Activated T-helper 2 cell treated with anti-CD3 and anti-CD28 coated beads, Interferon-gamma antibody, Interleukin-2, Interleukin-4, amounts not matched to agents 10 μg/mL and 5 μg/mL and 100 μg/mL, durations not matched to agents 14 hours and 24 hours and 36 hours (primary cell): ENCODE results near the gene SLC9A7. TPM values are rescaled to one million over a fixed set of nuclear protein-coding genes. Genes with fewer than 3 reads are reported as not detected.

Source experiments
- DNase-seq: peaks from one replicate; pipeline ENCODE4 v3.0.0; 2021; ENCODE audit warnings: low spot score
- H3K27ac Mint-ChIP-seq: one replicate; pipeline ENCODE4 v1.8.0; 2021; ENCODE audit warnings: mixed read lengths
- H3K27me3 Mint-ChIP-seq: one replicate; pipeline ENCODE4 v1.8.0; 2021; ENCODE audit warnings: low read depth, mixed read lengths
- H3K36me3 Mint-ChIP-seq: one replicate; pipeline ENCODE4 v1.8.0; 2021; ENCODE audit warnings: low read depth, mixed read lengths
- H3K4me1 Mint-ChIP-seq: one replicate; pipeline ENCODE4 v1.8.0; 2021; ENCODE audit warnings: low read depth, mixed read lengths
- H3K4me3 Mint-ChIP-seq: one replicate; pipeline ENCODE4 v1.8.0; 2021; ENCODE audit warnings: low read depth, mild to moderate bottlenecking, moderate library complexity, mixed read lengths
- H3K9me3 Mint-ChIP-seq: one replicate; pipeline ENCODE4 v1.8.0; 2021; ENCODE audit warnings: mixed read lengths
- intact Hi-C: fragments of 100-400 bp; cut with micrococcal nuclease; formaldehyde crosslinking; loops from one replicate; pipeline ENCODE4 v1.15.1; 2023
- total RNA-seq: library from RNA; stranded (reverse); gene quantifications from 2 replicates; pipeline ENCODE4 v1.2.3, GENCODE V29; 2022

SLC9A7 gene
- total RNA-seq, 1 donor from 2014 or later, result 42.5 TPM

DNA sequence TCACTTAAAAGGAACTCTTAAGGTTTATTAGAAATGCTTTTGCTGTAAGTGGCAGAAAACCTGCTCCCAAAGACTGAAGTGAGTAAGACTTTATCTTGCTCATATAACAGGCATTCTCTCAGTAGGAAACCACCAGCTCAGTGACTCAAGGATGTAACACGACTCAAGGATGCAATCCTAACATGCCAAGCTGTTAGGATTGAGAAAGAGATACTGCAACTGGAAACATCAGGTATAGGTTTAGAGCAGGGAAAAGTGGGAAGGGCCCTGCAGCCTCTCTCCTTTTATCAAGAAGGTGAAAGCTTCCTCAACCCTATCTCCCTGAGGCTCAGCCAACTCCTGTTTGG, 11.9 kb upstream of the SLC9A7 start:
- Mint-ChIP-seq H3K4me3 (no peak overlapping the region), H3K4me1 (no peaks in the 10 kb centered on the region), H3K27me3 (peaks cover 4% of the 10 kb centered on the region), H3K27ac (no peak overlapping the region), H3K9me3 (peaks cover 3% of the 10 kb centered on the region), H3K36me3 (no peaks in the 10 kb centered on the region)
- intact Hi-C loops, result no loop called here
- no peak for DNase-seq

DNA sequence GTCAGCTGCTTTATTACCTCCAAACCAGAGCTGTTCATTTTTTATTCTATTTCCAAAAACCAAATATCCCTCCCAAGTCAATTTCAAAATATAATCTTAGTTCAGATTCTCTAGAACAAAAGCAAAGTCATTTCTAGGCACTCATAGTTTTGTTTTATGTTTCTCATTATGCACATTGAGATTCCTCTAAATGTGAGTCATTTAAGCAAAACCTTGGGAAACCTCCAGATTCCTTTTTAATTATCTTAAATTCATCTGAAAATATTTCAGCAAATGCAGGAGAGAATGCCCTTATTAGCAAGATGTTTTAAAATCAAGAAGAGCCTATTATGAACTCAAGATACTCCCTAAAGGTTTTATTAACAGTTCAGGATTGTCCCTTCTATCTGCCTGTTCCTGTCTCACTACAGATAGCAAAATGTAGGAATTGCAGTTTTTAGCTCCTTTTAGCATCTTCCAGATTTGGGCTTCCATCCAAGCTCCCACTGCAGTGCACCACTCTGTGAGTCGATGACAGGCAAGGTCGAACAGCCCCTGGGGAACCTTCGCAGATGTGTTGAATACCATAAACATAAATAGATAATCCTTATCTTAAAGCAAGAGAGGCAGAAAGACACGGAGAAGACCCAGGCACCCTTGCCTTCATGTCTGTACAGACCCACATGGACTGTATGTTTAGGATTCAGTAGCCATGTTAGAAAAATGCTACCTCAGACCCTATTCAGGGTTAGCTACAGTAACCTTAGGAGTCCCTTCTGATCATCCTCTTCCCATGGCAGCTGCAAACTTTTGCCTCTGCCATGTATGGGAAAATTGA, 11.3 kb upstream of the SLC9A7 start:
- H3K27me3 Mint-ChIP-seq, result peaks cover 4% of the 10 kb centered on the region
- no peak for DNase-seq
- H3K9me3 Mint-ChIP-seq, result peaks cover 3% of the 10 kb centered on the region
- H3K4me1 Mint-ChIP-seq, result no peaks in the 10 kb centered on the region
- H3K4me3 Mint-ChIP-seq, result no peak overlapping the region
- intact Hi-C loops, result no loop called here
- no peak overlapping the region for H3K27ac Mint-ChIP-seq
- H3K36me3 Mint-ChIP-seq, result no peaks in the 10 kb centered on the region

DNA sequence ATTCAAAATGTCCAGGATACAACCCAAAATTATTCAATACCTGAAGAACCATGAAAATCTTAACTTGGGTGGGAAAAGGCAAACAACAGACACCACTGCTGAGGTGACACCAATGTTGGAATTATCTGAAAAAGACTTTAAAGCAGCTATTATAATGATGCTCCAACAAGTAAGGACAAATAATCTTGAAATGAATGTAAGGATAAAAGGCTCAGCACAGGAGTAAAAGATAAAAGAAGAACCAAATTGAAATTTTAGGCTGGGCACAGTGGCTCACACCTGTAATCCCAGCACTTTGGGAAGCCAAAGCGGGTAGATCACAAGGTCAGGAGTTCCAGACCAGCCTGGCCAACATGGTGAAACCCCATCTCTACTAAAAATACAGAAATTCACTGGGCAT, 4.0 kb upstream of the SLC9A7 start:
- peaks cover 4% of the 10 kb centered on the region for H3K36me3 Mint-ChIP-seq

DNA sequence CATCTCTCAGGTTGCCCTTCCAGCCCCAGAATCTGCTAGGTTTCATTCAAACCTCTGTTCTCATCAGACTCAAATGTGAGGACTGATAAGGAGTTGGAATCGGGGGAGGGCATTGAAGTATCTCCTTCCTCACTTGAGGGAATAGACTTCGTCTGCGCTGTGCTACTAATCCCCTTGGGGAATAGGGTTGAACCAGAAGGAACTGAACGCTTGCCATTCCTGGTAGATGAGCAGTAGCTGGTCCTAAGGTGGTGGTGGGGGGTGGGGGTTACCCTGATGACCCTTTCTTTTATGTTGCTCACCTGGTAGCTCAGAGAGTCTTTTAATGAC, 692 bp upstream of the SLC9A7 start:
- H3K36me3 Mint-ChIP-seq, result peaks cover 20% of the 10 kb centered on the region
- peak overlapping the region; percentile 83 for H3K4me3 Mint-ChIP-seq
- H3K27ac Mint-ChIP-seq, result peak overlapping the region; percentile 85
- intact Hi-C loops, result loop anchor here (1.0 to 2.0 kb wide), 3 partner anchors 37 to 77 kb away; partner anchors contain the start of gene RP2
- H3K9me3 Mint-ChIP-seq, result no peaks in the 10 kb centered on the region
- no peak for DNase-seq
- no peaks in the 10 kb centered on the region for H3K27me3 Mint-ChIP-seq
- peaks cover 22% of the 10 kb centered on the region for H3K4me1 Mint-ChIP-seq

More for the DNA sequence above, 4.0 kb upstream of the SLC9A7 start:
- peaks cover 4% of the 10 kb centered on the region for H3K4me1 Mint-ChIP-seq
- no peak overlapping the region for H3K4me3 Mint-ChIP-seq
- no peak overlapping the region for H3K27ac Mint-ChIP-seq
- DNase-seq, result no peak
- H3K27me3 Mint-ChIP-seq, result peaks cover 2% of the 10 kb centered on the region
- no peaks in the 10 kb centered on the region for H3K9me3 Mint-ChIP-seq
- intact Hi-C loops, result no loop called here

DNA sequence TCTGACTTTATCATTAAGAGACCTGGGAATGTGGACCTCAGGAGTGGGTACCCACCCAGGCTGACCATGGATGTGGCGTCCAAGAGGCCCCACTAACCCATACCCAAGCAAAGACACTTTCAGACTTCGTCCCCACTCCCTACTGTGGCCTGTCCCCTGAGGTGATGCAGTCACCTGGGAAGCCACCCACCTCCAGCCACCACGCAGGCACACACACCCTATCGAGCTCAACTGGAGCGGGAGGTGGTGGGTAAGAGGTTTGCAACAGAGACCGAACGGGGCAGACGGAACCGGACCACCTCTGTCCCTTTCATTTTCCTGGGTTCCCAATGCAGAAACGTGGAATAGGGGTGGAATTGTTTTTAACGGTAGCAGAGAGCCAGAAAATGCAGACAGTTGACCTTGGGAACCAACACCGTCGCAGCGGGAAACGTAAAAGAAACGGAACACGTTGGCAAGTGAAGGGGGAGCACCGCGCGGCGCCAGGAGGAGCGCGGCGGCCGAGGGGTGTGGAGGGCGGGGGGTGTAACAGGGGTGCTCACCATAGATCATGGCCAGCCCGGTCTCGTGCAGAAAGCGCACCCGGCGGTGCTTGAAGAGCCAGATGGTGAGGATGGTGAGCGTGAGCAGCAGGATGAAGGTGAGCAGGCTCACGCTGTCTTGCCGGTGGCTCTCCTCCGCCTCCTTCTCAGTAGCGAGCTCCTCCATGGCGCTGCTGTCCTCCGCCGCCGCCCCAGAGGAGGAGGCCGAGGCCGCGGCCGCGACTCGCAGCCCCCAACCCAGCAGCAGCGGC, 559 bp downstream of the SLC9A7 start:
- Mint-ChIP-seq H3K9me3 (no peaks in the 10 kb centered on the region), H3K27ac (peak overlapping the region; percentile 94), H3K36me3 (peaks cover 26% of the 10 kb centered on the region), H3K4me1 (peaks cover 29% of the 10 kb centered on the region), H3K27me3 (no peaks in the 10 kb centered on the region), H3K4me3 (peak overlapping the region; percentile 98)
- intact Hi-C loops, result loop anchor here (2.0 kb wide), 2 partner anchors 44 to 78 kb away; partner anchors contain the start of gene RP2
- DNase-seq, result peak; percentile 8

DNA sequence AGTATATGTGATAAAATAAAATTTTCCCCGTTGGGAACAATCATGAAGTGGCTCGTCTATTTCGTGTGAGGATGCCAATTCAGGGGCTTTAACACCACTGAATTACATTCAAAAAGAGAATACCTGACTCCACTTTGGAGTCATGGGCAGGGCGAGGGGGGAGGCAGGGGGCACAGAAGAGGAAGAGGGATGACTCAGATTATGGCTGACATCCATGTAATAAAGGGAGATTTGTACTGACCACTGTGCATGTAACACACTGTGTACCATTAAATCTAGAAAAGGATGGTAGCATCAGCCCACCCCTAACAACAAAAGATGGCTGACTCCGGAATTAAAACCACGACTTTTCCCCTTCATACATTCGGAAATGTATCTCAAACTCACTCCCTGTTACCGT, 1.3 kb downstream of the SLC9A7 start:
- no peaks in the 10 kb centered on the region for H3K27me3 Mint-ChIP-seq
- peaks cover 26% of the 10 kb centered on the region for H3K36me3 Mint-ChIP-seq
- intact Hi-C loops, result no loop called here
- H3K27ac Mint-ChIP-seq, result peak overlapping the region; percentile 94
- H3K4me1 Mint-ChIP-seq, result peaks cover 30% of the 10 kb centered on the region
- peak overlapping the region; percentile 98 for H3K4me3 Mint-ChIP-seq
- DNase-seq, result no peak
- no peaks in the 10 kb centered on the region for H3K9me3 Mint-ChIP-seq

DNA sequence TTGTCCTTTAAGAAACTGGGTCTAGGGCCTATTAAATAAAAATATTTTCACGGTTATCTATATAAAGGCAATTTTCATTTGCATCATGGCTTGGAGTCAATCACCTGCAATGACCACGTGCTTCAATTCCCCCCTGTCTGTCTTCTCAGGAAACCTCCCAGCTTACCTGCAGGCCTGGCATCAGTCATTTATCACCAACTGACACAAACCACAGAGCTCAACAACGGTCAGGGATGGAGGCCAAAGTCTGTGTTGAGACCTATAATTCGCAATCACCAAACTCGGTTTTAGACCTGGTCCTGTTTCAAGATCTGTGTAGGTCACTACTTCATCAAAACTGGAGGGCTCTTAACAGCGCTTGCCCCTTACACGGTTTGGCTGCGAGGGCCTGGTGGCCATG, 1.9 kb downstream of the SLC9A7 start:
- intact Hi-C loops, result no loop called here
- Mint-ChIP-seq H3K27ac (peak overlapping the region; percentile 94), H3K9me3 (no peaks in the 10 kb centered on the region)

DNA sequence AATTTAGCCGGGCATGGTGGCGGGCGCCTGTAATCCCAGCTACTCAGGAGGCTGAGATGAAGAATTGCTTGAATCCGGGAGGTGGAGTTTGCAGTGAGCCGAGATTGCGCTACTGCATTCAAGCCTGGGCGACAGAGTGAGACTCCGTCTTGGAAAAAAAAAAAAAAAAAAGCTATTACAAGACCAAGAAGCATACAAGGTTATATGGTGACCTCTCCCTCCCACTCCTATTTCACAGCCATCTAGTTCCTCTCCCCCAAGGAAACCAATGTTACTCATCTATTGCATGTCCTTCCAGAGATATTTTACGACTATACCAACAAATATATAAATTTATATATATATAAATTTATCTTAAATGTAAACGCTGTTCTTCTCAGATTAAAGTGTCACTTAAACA, 3.2 kb downstream of the SLC9A7 start:
- H3K27me3 Mint-ChIP-seq, result no peaks in the 10 kb centered on the region
- intact Hi-C loops, result no loop called here

More for the DNA sequence above, 1.9 kb downstream of the SLC9A7 start:
- Mint-ChIP-seq H3K27me3 (no peaks in the 10 kb centered on the region), H3K36me3 (peaks cover 31% of the 10 kb centered on the region), H3K4me3 (peak overlapping the region; percentile 98), H3K4me1 (peaks cover 35% of the 10 kb centered on the region)
- no peak for DNase-seq

DNA sequence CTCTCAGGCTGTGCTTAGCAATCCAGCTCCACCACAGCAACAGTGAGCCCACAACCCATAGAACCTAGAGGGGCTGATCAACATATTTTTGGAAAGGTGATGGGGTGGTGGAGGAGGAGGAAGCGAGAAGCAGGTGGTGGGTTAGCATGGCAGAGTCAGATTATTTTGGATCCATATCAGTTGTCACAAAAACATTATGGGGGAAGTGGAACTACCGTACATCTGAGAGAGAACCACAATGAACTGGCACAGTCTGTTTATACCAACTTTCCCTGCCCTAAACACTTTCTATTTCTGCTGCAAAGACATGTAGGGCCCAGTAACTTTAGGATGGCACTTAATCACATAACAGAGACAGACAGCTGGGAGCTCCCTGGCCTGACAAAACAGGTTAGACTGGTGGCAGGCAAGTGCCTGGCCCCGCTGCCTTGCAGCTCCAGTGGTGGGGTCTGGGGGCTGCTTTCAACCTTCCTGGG, 4.3 kb downstream of the SLC9A7 start:
- intact Hi-C loops, result no loop called here
- Mint-ChIP-seq H3K36me3 (peaks cover 32% of the 10 kb centered on the region), H3K4me3 (peak overlapping the region; percentile 59), H3K4me1 (peaks cover 33% of the 10 kb centered on the region), H3K9me3 (no peaks in the 10 kb centered on the region), H3K27ac (peak overlapping the region; percentile 82), H3K27me3 (no peaks in the 10 kb centered on the region)
- no peak for DNase-seq

More for the DNA sequence above, 3.2 kb downstream of the SLC9A7 start:
- no peaks in the 10 kb centered on the region for H3K9me3 Mint-ChIP-seq
- H3K36me3 Mint-ChIP-seq, result peaks cover 32% of the 10 kb centered on the region
- DNase-seq, result no peak
- H3K4me1 Mint-ChIP-seq, result peaks cover 35% of the 10 kb centered on the region
- no peak overlapping the region for H3K27ac Mint-ChIP-seq
- H3K4me3 Mint-ChIP-seq, result no peak overlapping the region

DNA sequence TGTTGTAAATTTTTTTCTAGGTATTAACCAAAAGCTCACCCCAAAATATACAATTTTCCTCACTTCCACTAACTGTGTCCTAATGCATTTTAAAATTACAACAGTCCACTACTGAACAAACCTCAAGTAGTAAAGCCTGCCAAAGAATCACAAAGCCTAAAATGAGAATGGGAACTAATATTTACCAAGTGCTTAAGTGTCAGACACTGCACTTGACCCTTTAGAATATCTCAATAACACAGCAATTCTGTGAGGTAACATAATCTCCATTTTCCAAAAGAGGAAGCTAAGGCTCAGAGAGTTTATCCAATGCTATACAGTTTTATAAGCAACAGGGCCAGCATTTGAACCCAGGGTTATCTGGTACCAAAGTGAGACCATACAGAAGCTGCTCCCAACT, 4.9 kb downstream of the SLC9A7 start:
- Mint-ChIP-seq H3K4me1 (peaks cover 36% of the 10 kb centered on the region), H3K36me3 (peaks cover 32% of the 10 kb centered on the region), H3K27ac (no peak overlapping the region), H3K9me3 (no peaks in the 10 kb centered on the region), H3K27me3 (no peaks in the 10 kb centered on the region), H3K4me3 (no peak overlapping the region)
- intact Hi-C loops, result no loop called here
- no peak for DNase-seq

DNA sequence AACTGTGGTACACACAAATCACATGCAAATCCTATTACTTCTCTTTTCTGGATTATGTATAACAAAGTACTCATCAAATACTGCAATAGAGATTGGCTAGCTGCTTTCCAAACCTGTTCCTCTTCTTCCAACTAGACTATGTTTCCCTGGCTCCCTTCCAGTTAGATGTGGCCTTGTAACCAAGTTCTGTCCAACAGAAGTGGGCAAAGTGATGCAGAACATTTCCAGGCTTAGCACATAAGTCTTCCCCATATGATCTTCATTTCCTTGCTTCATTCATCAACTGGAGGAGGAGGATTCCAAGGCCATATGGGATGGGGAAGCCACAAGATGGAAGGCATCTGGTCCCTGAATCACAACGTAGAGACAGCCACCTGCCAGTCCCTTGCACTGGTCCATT, 8.0 kb downstream of the SLC9A7 start:
- no peak overlapping the region for H3K4me3 Mint-ChIP-seq
- DNase-seq, result no peak
- intact Hi-C loops, result no loop called here
- H3K27me3 Mint-ChIP-seq, result no peaks in the 10 kb centered on the region
- peaks cover 36% of the 10 kb centered on the region for H3K36me3 Mint-ChIP-seq
- peaks cover 31% of the 10 kb centered on the region for H3K4me1 Mint-ChIP-seq
- H3K27ac Mint-ChIP-seq, result no peak overlapping the region
- no peaks in the 10 kb centered on the region for H3K9me3 Mint-ChIP-seq

DNA sequence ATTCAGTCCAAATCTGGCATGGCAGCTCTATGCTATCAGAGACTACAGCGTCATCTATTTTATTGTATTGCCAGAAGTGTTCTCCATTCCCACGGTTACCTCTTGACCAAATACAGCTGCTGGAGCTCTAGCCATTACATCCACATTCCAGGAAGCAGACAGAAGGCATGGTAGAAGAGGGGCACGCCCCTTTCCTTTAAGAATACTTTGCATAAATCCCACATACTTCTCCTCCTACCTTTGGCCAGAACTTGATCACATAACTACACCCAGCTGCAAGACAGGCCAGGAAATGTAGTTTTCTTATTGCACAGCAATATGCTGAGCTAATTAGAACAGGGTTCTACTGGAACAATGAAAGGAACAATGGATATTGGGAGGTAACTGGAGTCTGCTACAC, 14.9 kb downstream of the SLC9A7 start:
- H3K36me3 Mint-ChIP-seq, result peaks cover 63% of the 10 kb centered on the region
- intact Hi-C loops, result no loop called here

DNA sequence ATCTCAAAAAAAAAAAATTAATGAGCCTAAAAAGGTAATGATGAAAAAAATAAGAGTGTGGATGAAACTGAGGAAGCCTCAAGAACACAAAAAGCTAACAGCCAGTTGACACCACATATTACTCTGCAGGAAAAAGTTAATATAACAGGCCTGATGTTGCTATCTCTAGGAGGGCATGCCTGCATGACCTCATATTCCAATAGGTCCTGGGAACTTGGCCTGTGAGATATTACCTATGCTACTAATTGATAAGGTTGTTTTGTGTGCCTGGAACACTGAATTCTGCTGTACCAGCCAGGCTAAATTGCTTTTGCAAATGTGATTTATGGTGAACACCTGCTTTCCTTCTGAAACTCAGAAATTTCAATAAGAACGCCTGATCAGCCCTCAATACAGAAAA, 15.9 kb downstream of the SLC9A7 start:
- peaks cover 8% of the 10 kb centered on the region for H3K4me1 Mint-ChIP-seq
- H3K9me3 Mint-ChIP-seq, result peaks cover 28% of the 10 kb centered on the region
- no peak overlapping the region for H3K27ac Mint-ChIP-seq
- H3K4me3 Mint-ChIP-seq, result no peak overlapping the region
- no peaks in the 10 kb centered on the region for H3K27me3 Mint-ChIP-seq
- intact Hi-C loops, result no loop called here
- peaks cover 60% of the 10 kb centered on the region for H3K36me3 Mint-ChIP-seq
- DNase-seq, result no peak

More for the DNA sequence above, 14.9 kb downstream of the SLC9A7 start:
- no peak overlapping the region for H3K4me3 Mint-ChIP-seq
- peaks cover 13% of the 10 kb centered on the region for H3K4me1 Mint-ChIP-seq
- no peaks in the 10 kb centered on the region for H3K27me3 Mint-ChIP-seq
- H3K9me3 Mint-ChIP-seq, result peaks cover 25% of the 10 kb centered on the region
- DNase-seq, result no peak
- no peak overlapping the region for H3K27ac Mint-ChIP-seq
